H1 (cell line): ENCODE data around the gene NEU2. TPM values are rescaled to one million over a fixed set of nuclear protein-coding genes. Genes with fewer than 3 reads are reported as not detected.

Experiments used
- CTCF ChIA-PET: fragments of 300-600 bp; sonication (Branson Sonifier 250); formaldehyde crosslinking; loops from one replicate; lab custom pipeline; 2021; ENCODE audit not compliant: partially characterized antibody; lab: Charles Lee
- POLR2A ChIA-PET: fragments of 300-600 bp; sonication (Branson Sonifier 250); formaldehyde crosslinking; loops from one replicate; lab custom pipeline; 2021; ENCODE audit warnings: inconsistent platforms; ENCODE audit not compliant: partially characterized antibody; lab: Charles Lee
- DNase-seq, 2 experiments: peaks; one replicate each; pipeline versions ENCODE4 v3.0.0 to v3.0.0-alpha.2; 2010 to 2022; ENCODE audit warnings: low spot score in 2 of 2, low read depth in 1 of 2, mixed read lengths in 1 of 2
- FAIRE-seq: peaks from 2 replicates; lab custom pipeline; 2011; peaks lifted over from hg19 to GRCh38; lab: Jason Lieb, UNC
- H2AFZ ChIP-seq: 2 replicates; pipeline ENCODE4 v1.8.1; 2012; ENCODE audit warnings: low read length, inconsistent platforms
- H2AK5ac ChIP-seq: 2 replicates; pipeline ENCODE4 v1.6.1; 2013; ENCODE audit warnings: low read depth, low read length
- H2BK120ac ChIP-seq: replicated peaks from 2 replicates; pipeline ENCODE3; 2013; ENCODE audit warnings: low read depth, low read length, inconsistent platforms
- H2BK12ac ChIP-seq: 2 replicates; pipeline ENCODE4 v1.6.1; 2013; ENCODE audit warnings: low read depth, low read length
- H2BK15ac ChIP-seq: 2 replicates; pipeline ENCODE4 v1.6.1; 2013; ENCODE audit warnings: low read length
- H2BK20ac ChIP-seq: 2 replicates; pipeline ENCODE4 v1.6.1; 2013; ENCODE audit warnings: low read length
- H2BK5ac ChIP-seq: 2 replicates; pipeline ENCODE4 v1.6.1; 2013; ENCODE audit warnings: low read depth, low read length
- H3K14ac ChIP-seq: 2 replicates; pipeline ENCODE4 v1.6.1; 2013; ENCODE audit warnings: inconsistent platforms; ENCODE audit not compliant: insufficient read length
- H3K18ac ChIP-seq: 2 replicates; pipeline ENCODE4 v1.6.1; 2013; ENCODE audit warnings: low read length; ENCODE audit errors: extremely low read depth
- H3K23ac ChIP-seq: 2 replicates; pipeline ENCODE4 v1.6.1; 2013; ENCODE audit warnings: inconsistent platforms; ENCODE audit not compliant: insufficient read length
- H3K23me2 ChIP-seq: 2 replicates; pipeline ENCODE4 v1.6.1; 2013; ENCODE audit warnings: low read depth, low read length
- H3K27ac ChIP-seq: 2 replicates; pipeline ENCODE4 v1.6.1; 2011; ENCODE audit warnings: low read depth, low read length, inconsistent platforms
- H3K27me3 ChIP-seq, 4 experiments: replicated peaks in 1 of 4; 1 replicate in 1 of 4; 2 replicates in 3 of 4; pipeline versions ENCODE4 v1.6.1 to v1.8.1; 2011 to 2013; ENCODE audit warnings: low read length in 3 of 4, mild to moderate bottlenecking in 3 of 4, inconsistent platforms in 2 of 4, mixed read lengths in 2 of 4, moderate library complexity in 1 of 4; ENCODE audit not compliant: control insufficient read depth in 3 of 4, insufficient read depth in 3 of 4; ENCODE audit errors: extremely low read depth in 1 of 4
- H3K36me3 ChIP-seq, 4 experiments: 2 replicates each; pipeline versions ENCODE4 v1.6.1 to v1.8.1; 2011 to 2013; ENCODE audit warnings: mild to moderate bottlenecking in 4 of 4, low read length in 3 of 4, moderate library complexity in 2 of 4, control low read depth in 1 of 4, inconsistent platforms in 1 of 4; ENCODE audit not compliant: insufficient read depth in 4 of 4, control insufficient read depth in 2 of 4
- H3K4ac ChIP-seq: replicated peaks from 2 replicates; pipeline ENCODE3; 2013; ENCODE audit warnings: low read length, low read depth, mixed read lengths, inconsistent platforms; ENCODE audit not compliant: insufficient read length
- H3K4me1 ChIP-seq, 4 experiments: replicated peaks in 1 of 4; 1 replicate in 1 of 4; 2 replicates in 3 of 4; pipeline versions ENCODE4 v1.6.1 to v1.8.1; 2011 to 2013; ENCODE audit warnings: low read length in 3 of 4, inconsistent platforms in 2 of 4, mixed read lengths in 1 of 4; ENCODE audit not compliant: insufficient read depth in 4 of 4, control insufficient read depth in 3 of 4
- H3K4me2 ChIP-seq, 2 experiments: 2 replicates each; pipeline versions ENCODE4 v1.6.1 to v1.8.1; 2011 to 2013; ENCODE audit warnings: low read depth in 2 of 2, low read length in 2 of 2, control low read depth in 1 of 2, inconsistent platforms in 1 of 2, mild to moderate bottlenecking in 1 of 2; ENCODE audit not compliant: insufficient read depth in 1 of 2
- H3K4me3 ChIP-seq, 4 experiments: fragments of 200-600, 300-600 bp in 1 of 4; sonication (generic), shearing (Covaris generic), sonication (Bioruptor Twin) in 1 of 4; 2 replicates each; pipeline versions ENCODE4 v1.5.1 to v1.8.1; 2011 to 2016; ENCODE audit warnings: low read length in 4 of 4, low read depth in 3 of 4, control low read depth in 2 of 4, inconsistent platforms in 2 of 4, mild to moderate bottlenecking in 2 of 4, mixed read lengths in 1 of 4, moderate library complexity in 1 of 4; ENCODE audit not compliant: insufficient read depth in 2 of 4; ENCODE audit errors: extremely low read depth in 1 of 4
- H3K56ac ChIP-seq: replicated peaks from 2 replicates; pipeline ENCODE3; 2013; ENCODE audit warnings: low read depth, mild to moderate bottlenecking, mixed read lengths, low read length, inconsistent platforms; ENCODE audit not compliant: insufficient read length
- H3K79me1 ChIP-seq: 2 replicates; pipeline ENCODE4 v1.6.1; 2013; ENCODE audit warnings: low read depth, low read length, control low read depth
- H3K79me2 ChIP-seq, 2 experiments: 2 replicates each; pipeline versions ENCODE4 v1.6.1 to v1.8.1; 2012 to 2013; ENCODE audit warnings: low read length in 2 of 2, mild to moderate bottlenecking in 2 of 2, inconsistent platforms in 1 of 2; ENCODE audit not compliant: insufficient read depth in 2 of 2, control insufficient read depth in 1 of 2
- H3K9ac ChIP-seq, 4 experiments: replicated peaks in 1 of 4; 1 replicate in 1 of 4; 2 replicates in 3 of 4; pipeline versions ENCODE4 v1.6.1 to v1.8.1; 2011 to 2013; ENCODE audit warnings: low read depth in 3 of 4, low read length in 3 of 4, control low read depth in 2 of 4, mild to moderate bottlenecking in 2 of 4, moderate library complexity in 2 of 4, inconsistent platforms in 1 of 4; ENCODE audit errors: extremely low read depth in 1 of 4
- H3K9me3 ChIP-seq, 2 experiments: 2 replicates each; pipeline versions ENCODE4 v1.6.1 to v1.8.1; 2012 to 2013; ENCODE audit warnings: mild to moderate bottlenecking in 2 of 2, moderate library complexity in 2 of 2, control low read depth in 1 of 2, inconsistent platforms in 1 of 2, low read depth in 1 of 2, low read length in 1 of 2, mixed read lengths in 1 of 2; ENCODE audit not compliant: insufficient read depth in 2 of 2
- H4K20me1 ChIP-seq, 2 experiments: replicated peaks in 1 of 2; 2 replicates each; pipeline versions ENCODE3 to v1.8.1; 2011 to 2013; ENCODE audit warnings: inconsistent platforms in 2 of 2, low read length in 2 of 2, mild to moderate bottlenecking in 1 of 2; ENCODE audit not compliant: insufficient read depth in 2 of 2, control insufficient read depth in 1 of 2
- H4K5ac ChIP-seq: 2 replicates; pipeline ENCODE4 v1.6.1; 2013; ENCODE audit warnings: low read length, low read depth, mixed read lengths, inconsistent platforms; ENCODE audit not compliant: insufficient read length
- H4K8ac ChIP-seq: 2 replicates; pipeline ENCODE4 v1.8.0; 2013; ENCODE audit warnings: mild to moderate bottlenecking, moderate library complexity, low read length, inconsistent platforms; ENCODE audit not compliant: insufficient read depth; ENCODE audit errors: extremely low read depth
- H4K91ac ChIP-seq: replicated peaks from 2 replicates; pipeline ENCODE3; 2013; ENCODE audit warnings: low read length, mixed read lengths, inconsistent platforms; ENCODE audit not compliant: insufficient read length
- CREB1 ChIP-seq: IDR thresholded peaks from 2 replicates; pipeline ENCODE4 v1.6.1; 2012; ENCODE audit warnings: inconsistent platforms
- EP300 ChIP-seq, 2 experiments: IDR thresholded peaks; 1 replicate in 1 of 2; 2 replicates in 1 of 2; pipeline ENCODE4 v1.6.1; 2011 to 2012; ENCODE audit warnings: low read depth in 2 of 2, low read length in 2 of 2, mild to moderate bottlenecking in 2 of 2, borderline replicate concordance in 1 of 2, inconsistent platforms in 1 of 2, moderate library complexity in 1 of 2
- GABPA ChIP-seq: IDR thresholded peaks from 2 replicates; pipeline ENCODE4 v1.6.1; 2011; ENCODE audit warnings: mild to moderate bottlenecking, low read length, moderate library complexity, borderline replicate concordance; ENCODE audit not compliant: insufficient read depth
- WGBS, 2 experiments: shearing (Covaris generic) in 1 of 2; methylation state at CpG; one replicate each; pipeline versions ENCODE4 v1.1.6 to v1.1.7; 2013 to 2015; ENCODE audit warnings: low lambda C conversion rate in 2 of 2, mixed read lengths in 2 of 2, inconsistent platforms in 1 of 2, low coverage in 1 of 2, missing lambda C conversion rate in 1 of 2; ENCODE audit not compliant: insufficient replicate concordance in 2 of 2, insufficient coverage in 1 of 2, insufficient read length in 1 of 2; ENCODE audit errors: extremely low coverage in 1 of 2, missing lambda C conversion rate in 1 of 2; 5-methylcytosine and 5-hydroxymethylcytosine counted together
- polyA plus RNA-seq, 7 experiments: library from polyadenylated mRNA; depleted of rRNA in 3 of 7; stranded (reverse) in 5 of 7; unstranded in 2 of 7; fragments of >200 nt in 5 of 7; fragments of 200-250 nt in 2 of 7; gene quantifications; 1 replicate in 5 of 7; 2 replicates in 1 of 7; 4 replicates in 1 of 7; pipeline versions ENCODE4 v1.2.1 to v1.2.3, GENCODE V29; 2011 to 2013; ENCODE audit warnings: missing spikeins in 2 of 7, mixed read lengths in 2 of 7
- total RNA-seq: library from RNA; stranded (reverse); fragmentation: NEBNext Ultra II Directional; extraction: Animal tissue kit (Norgen Biotek cat#: 25700); gene quantifications from 2 replicates; pipeline ENCODE4 v1.2.1, GENCODE V29; 2021

NEU2 gene
- total and polyA plus RNA-seq, 2 of the 8 experiments (the other 6 are each of a cell fraction or from before 2014, with no cell fraction given), result 0.12 TPM; not detected in 1

- ChIA-PET CTCF (interaction anchor here (0.7 to 4.8 kb wide), 5 partner anchors 18 to 175 kb away, joined by 3 to 34 read pairs (median 5); partner anchors contain the start of gene INPP5D), POLR2A (no interaction called here)
- Histone ChIP-seq H3K56ac (no peak overlapping the region), H2BK20ac (no peak overlapping the region), H4K5ac (no peak overlapping the region), H3K79me2 (no peaks in the 10 kb centered on the region), H3K79me1 (no peaks in the 10 kb centered on the region), H4K20me1 (no peaks in the 10 kb centered on the region), H4K8ac (no peak overlapping the region), H3K14ac (no peak overlapping the region), H2BK15ac (no peak overlapping the region), H3K4me1 (no peaks in the 10 kb centered on the region), H3K9me3 (no peaks in the 10 kb centered on the region), H3K4me3 (no peak overlapping the region), H3K18ac (no peak overlapping the region), H2AK5ac (no peak overlapping the region), H2BK5ac (no peak overlapping the region), H2AFZ (no peak overlapping the region), H4K91ac (no peak overlapping the region), H3K4me2 (no peak overlapping the region), H3K36me3 (no peaks in the 10 kb centered on the region), H2BK12ac (no peak overlapping the region), H3K27me3 (no peaks in the 10 kb centered on the region), H3K23me2 (no peaks in the 10 kb centered on the region), H3K4ac (no peak overlapping the region), H3K27ac (no peak overlapping the region), H3K9ac (no peak overlapping the region), H2BK120ac (no peak overlapping the region), H3K23ac (no peak overlapping the region)
- FAIRE-seq (no peak), DNase-seq (no peak)
- TF ChIP-seq CREB1, result no peak
- no peak for TF ChIP-seq GABPA
- TF ChIP-seq EP300 (IDR thresholded peaks at IDR 0.05; ENCODE audit: borderline replicate concordance in 1 of 2, low read depth in 2 of 2, low read length in 2 of 2), result no peak
- 82% methylated on average over 7 of the region's 7 CpGs; no CpG with 5 or more reads in 1 of the 2 experiments for WGBS, 2 experiments
Measured at GRCh38 chr2:233025706-233026105, 6.8 kb upstream of the NEU2 start.
